Skeletal muscle satellite cell (primary cell): ENCODE results near the gene MFAP2.
"Not testable (repeated sequence)": the region's sequence is repeated elsewhere in the genome, so short reads cannot be mapped to it uniquely, and the experiment has no call there.

Experiments
- H3K27me3 ChIP-seq: 2 replicates; pipeline ENCODE4 v1.7.0; 2013; ENCODE audit warnings: low read length; ENCODE audit not compliant: control insufficient read depth, insufficient read depth
- H3K36me3 ChIP-seq: 2 replicates; pipeline ENCODE4 v1.7.0; 2013; ENCODE audit warnings: mild to moderate bottlenecking, control low read depth, low read length; ENCODE audit not compliant: insufficient read depth
- H3K4me1 ChIP-seq: 2 replicates; pipeline ENCODE4 v1.7.0; 2013; ENCODE audit warnings: low read length; ENCODE audit not compliant: control insufficient read depth, insufficient read depth
- H3K4me2 ChIP-seq: 2 replicates; pipeline ENCODE4 v1.7.0; 2013; ENCODE audit warnings: mild to moderate bottlenecking, low read length
- H3K4me3 ChIP-seq: 2 replicates; pipeline ENCODE4 v1.7.0; 2013; ENCODE audit warnings: low read length
- H3K9ac ChIP-seq: 2 replicates; pipeline ENCODE4 v1.7.0; 2013; ENCODE audit warnings: mild to moderate bottlenecking, low read depth, low read length, moderate library complexity
- H3K9me3 ChIP-seq: replicated peaks from 2 replicates; pipeline ENCODE4 v1.7.0; 2013; ENCODE audit warnings: mild to moderate bottlenecking, control low read depth, low read length

MFAP2 gene

GRCh38 chr1:16968372-16968771, 12.0 kb downstream of the MFAP2 start:
- no peaks in the 10 kb centered on the region for H3K27me3 ChIP-seq
- peaks cover 21% of the 10 kb centered on the region for H3K36me3 ChIP-seq

GRCh38 chr1:16967962-16968361, 12.5 kb downstream of the MFAP2 start:
- no peak overlapping the region for H3K4me3 ChIP-seq
- H3K27me3 ChIP-seq: no peaks in the 10 kb centered on the region
- H3K9ac ChIP-seq: no peak overlapping the region
- H3K4me1 ChIP-seq: peaks cover 15% of the 10 kb centered on the region
- peaks cover 19% of the 10 kb centered on the region for H3K36me3 ChIP-seq
- H3K9me3 ChIP-seq: no peaks in the 10 kb centered on the region
- H3K4me2 ChIP-seq: no peak overlapping the region

More at GRCh38 chr1:16968372-16968771, 12.0 kb downstream of the MFAP2 start:
- Histone ChIP-seq H3K4me2 (no peak overlapping the region), H3K9ac (no peak overlapping the region), H3K4me1 (peaks cover 15% of the 10 kb centered on the region), H3K4me3 (no peak overlapping the region), H3K9me3 (no peaks in the 10 kb centered on the region)

- no peak overlapping the region for H3K9ac ChIP-seq
- peaks cover 15% of the 10 kb centered on the region for H3K4me1 ChIP-seq
- no peaks in the 10 kb centered on the region for H3K27me3 ChIP-seq
- no peak overlapping the region for H3K4me3 ChIP-seq
- no peaks in the 10 kb centered on the region for H3K9me3 ChIP-seq
- no peak overlapping the region for H3K4me2 ChIP-seq
- H3K36me3 ChIP-seq: peaks cover 19% of the 10 kb centered on the region
Observed at GRCh38 chr1:16967095-16967575, 13.3 kb downstream of the MFAP2 start.

- Histone ChIP-seq H3K4me2 (no peak overlapping the region), H3K9me3 (no peaks in the 10 kb centered on the region), H3K9ac (no peak overlapping the region), H3K4me3 (no peak overlapping the region), H3K36me3 (peaks cover 19% of the 10 kb centered on the region), H3K4me1 (peaks cover 11% of the 10 kb centered on the region), H3K27me3 (no peaks in the 10 kb centered on the region)
Observed at GRCh38 chr1:16966282-16966681, 14.1 kb downstream of the MFAP2 start.

- Histone ChIP-seq H3K4me3 (no peak overlapping the region), H3K9me3 (no peaks in the 10 kb centered on the region), H3K4me2 (no peak overlapping the region), H3K4me1 (peaks cover 14% of the 10 kb centered on the region), H3K36me3 (peaks cover 15% of the 10 kb centered on the region), H3K27me3 (no peaks in the 10 kb centered on the region), H3K9ac (no peak overlapping the region)
Observed at GRCh38 chr1:16965486-16966067, 14.8 kb downstream of the MFAP2 start.

- Histone ChIP-seq H3K36me3 (peaks cover 14% of the 10 kb centered on the region), H3K4me1 (peaks cover 14% of the 10 kb centered on the region)
- H3K9ac ChIP-seq, H3K4me3 ChIP-seq, H3K4me2 ChIP-seq, H3K27me3 ChIP-seq, H3K9me3 ChIP-seq: not testable (repeated sequence)
Observed at GRCh38 chr1:16964169-16964568, 16.3 kb downstream of the MFAP2 start.

GRCh38 chr1:16961297-16962133, 18.9 kb downstream of the MFAP2 start:
- H3K4me1 ChIP-seq: peaks cover 5% of the 10 kb centered on the region
- peaks cover 7% of the 10 kb centered on the region for H3K36me3 ChIP-seq
- peak overlapping the region; percentile 67 for H3K4me2 ChIP-seq
- no peaks in the 10 kb centered on the region for H3K9me3 ChIP-seq
- no peaks in the 10 kb centered on the region for H3K27me3 ChIP-seq
- peak overlapping the region; percentile 68 for H3K4me3 ChIP-seq
- H3K9ac ChIP-seq: peak overlapping the region; percentile 79

GRCh38 chr1:16960560-16961296, 19.7 kb downstream of the MFAP2 start:
- H3K27me3 ChIP-seq: no peaks in the 10 kb centered on the region
- peak overlapping the region; percentile 68 for H3K4me3 ChIP-seq
- H3K9ac ChIP-seq: peak overlapping the region; percentile 79
- H3K4me2 ChIP-seq: peak overlapping the region; percentile 67
- H3K4me1 ChIP-seq: peaks cover 5% of the 10 kb centered on the region
- peaks cover 2% of the 10 kb centered on the region for H3K36me3 ChIP-seq
- no peaks in the 10 kb centered on the region for H3K9me3 ChIP-seq

- no peak overlapping the region for H3K4me3 ChIP-seq
- no peaks in the 10 kb centered on the region for H3K27me3 ChIP-seq
- peaks cover 5% of the 10 kb centered on the region for H3K4me1 ChIP-seq
- H3K9me3 ChIP-seq: no peaks in the 10 kb centered on the region
- H3K36me3 ChIP-seq: peaks cover 7% of the 10 kb centered on the region
- H3K9ac ChIP-seq: no peak overlapping the region
- no peak overlapping the region for H3K4me2 ChIP-seq
Observed at GRCh38 chr1:16958475-16958874, 21.9 kb downstream of the MFAP2 start.

- no peak overlapping the region for H3K4me2 ChIP-seq
- peaks cover 7% of the 10 kb centered on the region for H3K36me3 ChIP-seq
- H3K9ac ChIP-seq: no peak overlapping the region
- H3K27me3 ChIP-seq: no peaks in the 10 kb centered on the region
- peaks cover 5% of the 10 kb centered on the region for H3K4me1 ChIP-seq
- H3K9me3 ChIP-seq: no peaks in the 10 kb centered on the region
- no peak overlapping the region for H3K4me3 ChIP-seq
Observed at GRCh38 chr1:16957731-16958130, 22.7 kb downstream of the MFAP2 start.

GRCh38 chr1:16956775-16957174, 23.6 kb downstream of the MFAP2 start:
- H3K9me3 ChIP-seq: no peaks in the 10 kb centered on the region
- H3K4me3 ChIP-seq: no peak overlapping the region
- no peak overlapping the region for H3K9ac ChIP-seq
- no peaks in the 10 kb centered on the region for H3K27me3 ChIP-seq
- peaks cover 5% of the 10 kb centered on the region for H3K4me1 ChIP-seq
- peaks cover 7% of the 10 kb centered on the region for H3K36me3 ChIP-seq
- H3K4me2 ChIP-seq: no peak overlapping the region
